Smooth muscle cell (in vitro differentiated cells): Measurements from ENCODE around the gene CHD9. TPM values are rescaled to one million over a fixed set of nuclear protein-coding genes. Genes with fewer than 3 reads are reported as not detected.

Experiments
- DNase-seq: peaks from one replicate; lab custom pipeline; 2025; ENCODE audit not compliant: unreplicated experiment; lab: John Stamatoyannopoulos, UW
- H2AFZ ChIP-seq: fragments of 200-600 bp; sonication (generic); 2 replicates; pipeline ENCODE4 v1.6.0; 2016; ENCODE audit warnings: antibody characterized with exemption, low read depth, mild to moderate bottlenecking
- H3F3A ChIP-seq: fragments of 200-600 bp; sonication (generic); 2 replicates; pipeline ENCODE4 v1.6.0; 2017; ENCODE audit warnings: antibody characterized with exemption, low read depth
- H3K27ac ChIP-seq: fragments of 200-600 bp; sonication (generic); 2 replicates; pipeline ENCODE4 v1.5.1; 2016; ENCODE audit warnings: low read depth, mild to moderate bottlenecking
- H3K27me3 ChIP-seq: fragments of 200-600 bp; sonication (generic); 2 replicates; pipeline ENCODE4 v1.6.1; 2016; ENCODE audit warnings: low read depth, mild to moderate bottlenecking
- H3K36me3 ChIP-seq: fragments of 200-600 bp; sonication (generic); 2 replicates; pipeline ENCODE4 v1.5.1; 2016; ENCODE audit warnings: low read depth
- H3K4me1 ChIP-seq: fragments of 200-600 bp; sonication (generic); 2 replicates; pipeline ENCODE4 v1.5.1; 2016; ENCODE audit warnings: low read depth
- H3K4me2 ChIP-seq: fragments of 200-600 bp; sonication (generic); 2 replicates; pipeline ENCODE4 v1.6.0; 2016; ENCODE audit warnings: mild to moderate bottlenecking
- H3K4me3 ChIP-seq: fragments of 200-600 bp; sonication (generic); 2 replicates; pipeline ENCODE4 v1.5.1; 2016; ENCODE audit warnings: mild to moderate bottlenecking
- H3K79me2 ChIP-seq: fragments of 200-600 bp; sonication (generic); 2 replicates; pipeline ENCODE4 v1.6.0; 2016; ENCODE audit warnings: low read depth, mild to moderate bottlenecking
- H3K9ac ChIP-seq: fragments of 200-600 bp; sonication (generic); 2 replicates; pipeline ENCODE4 v1.6.0; 2016; ENCODE audit warnings: low read depth
- H3K9me3 ChIP-seq: fragments of 200-600 bp; sonication (generic); replicated peaks from 2 replicates; pipeline ENCODE4 v1.5.1; 2016; ENCODE audit warnings: low read depth
- H4K20me1 ChIP-seq: fragments of 200-600 bp; sonication (generic); 2 replicates; pipeline ENCODE4 v1.6.0; 2016; ENCODE audit warnings: low read depth
- WGBS: methylation state at CpG from one replicate; pipeline ENCODE4 v1.1.7; 2016; ENCODE audit warnings: low lambda C conversion rate; 5-methylcytosine and 5-hydroxymethylcytosine counted together
- polyA plus RNA-seq: library from polyadenylated mRNA; unstranded; fragments of >200 nt; fragmentation: Nextera tagmentation; extraction: Ambion mirVana; gene quantifications from 2 replicates; pipeline ENCODE4 v1.2.1, GENCODE V29; 2016
- total RNA-seq: library from RNA; depleted of rRNA; stranded (reverse); fragments of >200 nt; gene quantifications from 2 replicates; pipeline ENCODE4 v1.2.3, GENCODE V29; 2014
- TF ChIP-seq, protein P1 (sequence below): fragments of 200-600 bp; sonication (generic); IDR thresholded peaks from 2 replicates; pipeline ENCODE4 v1.5.1; 2017; ENCODE audit warnings: borderline replicate concordance, mild to moderate bottlenecking, antibody characterized with exemption; ENCODE audit not compliant: insufficient read depth, poor library complexity, severe bottlenecking

Gene CHD9
- total and polyA plus RNA-seq, 2 experiments from 2014 or later = 43.7 to 117 TPM

DNA sequence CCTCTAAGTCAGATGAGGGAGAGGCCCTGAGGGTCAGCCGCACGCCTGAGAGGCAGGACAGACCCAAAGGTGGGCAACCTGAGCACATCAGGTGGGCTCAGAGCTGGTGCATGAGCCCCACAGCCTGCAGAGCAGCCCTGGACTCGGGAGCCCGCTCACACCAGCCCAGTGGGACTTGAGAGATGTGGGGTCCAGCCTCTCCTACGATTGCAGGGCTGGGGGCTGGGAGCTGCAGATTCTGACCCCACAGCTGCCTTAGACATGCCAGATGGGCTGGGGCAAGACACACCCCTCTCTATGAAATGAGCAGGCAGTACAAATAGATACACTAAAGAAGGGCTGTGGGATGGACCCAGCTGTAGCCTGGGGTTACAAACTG is 302.4 kb downstream of the CHD9 start:
- no peaks in the 10 kb centered on the region for H4K20me1 ChIP-seq
- no peak overlapping the region for H3K4me2 ChIP-seq
- H3K27me3 ChIP-seq = no peaks in the 10 kb centered on the region
- no peak overlapping the region for H3K27ac ChIP-seq
- H3K36me3 ChIP-seq = no peaks in the 10 kb centered on the region
- no peak for DNase-seq
- WGBS = 91% methylated on average over 5 of the region's 5 CpGs
- H3K9me3 ChIP-seq = no peaks in the 10 kb centered on the region
- no peak overlapping the region for H3K9ac ChIP-seq
- no peaks in the 10 kb centered on the region for H3K4me1 ChIP-seq
- H3K4me3 ChIP-seq = no peak overlapping the region
- no peaks in the 10 kb centered on the region for H3F3A ChIP-seq
- TF ChIP-seq, protein P1, sequence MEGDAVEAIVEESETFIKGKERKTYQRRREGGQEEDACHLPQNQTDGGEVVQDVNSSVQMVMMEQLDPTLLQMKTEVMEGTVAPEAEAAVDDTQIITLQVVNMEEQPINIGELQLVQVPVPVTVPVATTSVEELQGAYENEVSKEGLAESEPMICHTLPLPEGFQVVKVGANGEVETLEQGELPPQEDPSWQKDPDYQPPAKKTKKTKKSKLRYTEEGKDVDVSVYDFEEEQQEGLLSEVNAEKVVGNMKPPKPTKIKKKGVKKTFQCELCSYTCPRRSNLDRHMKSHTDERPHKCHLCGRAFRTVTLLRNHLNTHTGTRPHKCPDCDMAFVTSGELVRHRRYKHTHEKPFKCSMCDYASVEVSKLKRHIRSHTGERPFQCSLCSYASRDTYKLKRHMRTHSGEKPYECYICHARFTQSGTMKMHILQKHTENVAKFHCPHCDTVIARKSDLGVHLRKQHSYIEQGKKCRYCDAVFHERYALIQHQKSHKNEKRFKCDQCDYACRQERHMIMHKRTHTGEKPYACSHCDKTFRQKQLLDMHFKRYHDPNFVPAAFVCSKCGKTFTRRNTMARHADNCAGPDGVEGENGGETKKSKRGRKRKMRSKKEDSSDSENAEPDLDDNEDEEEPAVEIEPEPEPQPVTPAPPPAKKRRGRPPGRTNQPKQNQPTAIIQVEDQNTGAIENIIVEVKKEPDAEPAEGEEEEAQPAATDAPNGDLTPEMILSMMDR = no peak
- no peak overlapping the region for H2AFZ ChIP-seq
- H3K79me2 ChIP-seq = no peaks in the 10 kb centered on the region

DNA sequence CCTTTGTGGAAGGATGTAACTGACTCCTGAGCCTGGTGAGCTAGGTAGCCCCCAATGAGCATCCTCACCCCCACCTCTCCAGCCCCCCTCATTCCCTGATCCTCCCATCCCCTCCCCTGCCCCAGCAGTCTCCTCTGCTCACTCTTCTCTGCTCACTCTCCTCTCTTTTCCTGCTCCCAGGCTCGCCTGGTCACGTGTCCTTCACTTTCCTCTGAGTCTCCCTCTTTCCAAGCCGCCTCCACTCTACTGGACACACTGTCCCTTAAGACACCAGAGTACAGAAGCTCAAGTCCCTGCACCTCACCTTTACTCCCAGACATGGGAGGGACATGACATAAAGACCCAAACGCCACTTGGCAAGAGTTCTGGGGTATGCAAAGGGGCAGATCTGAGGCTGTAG is 303.2 kb downstream of the CHD9 start:
- Histone ChIP-seq H3K27me3 (no peaks in the 10 kb centered on the region), H3K79me2 (no peaks in the 10 kb centered on the region), H3K9me3 (no peaks in the 10 kb centered on the region), H3K4me2 (no peak overlapping the region), H4K20me1 (no peaks in the 10 kb centered on the region), H3K36me3 (no peaks in the 10 kb centered on the region), H3K4me1 (no peaks in the 10 kb centered on the region), H3F3A (no peaks in the 10 kb centered on the region), H3K9ac (no peak overlapping the region), H3K4me3 (no peak overlapping the region), H3K27ac (no peak overlapping the region), H2AFZ (no peak overlapping the region)
- DNase-seq = no peak
- WGBS = 88% methylated on average over 4 of the region's 4 CpGs
- TF ChIP-seq, protein P1 = no peak

DNA sequence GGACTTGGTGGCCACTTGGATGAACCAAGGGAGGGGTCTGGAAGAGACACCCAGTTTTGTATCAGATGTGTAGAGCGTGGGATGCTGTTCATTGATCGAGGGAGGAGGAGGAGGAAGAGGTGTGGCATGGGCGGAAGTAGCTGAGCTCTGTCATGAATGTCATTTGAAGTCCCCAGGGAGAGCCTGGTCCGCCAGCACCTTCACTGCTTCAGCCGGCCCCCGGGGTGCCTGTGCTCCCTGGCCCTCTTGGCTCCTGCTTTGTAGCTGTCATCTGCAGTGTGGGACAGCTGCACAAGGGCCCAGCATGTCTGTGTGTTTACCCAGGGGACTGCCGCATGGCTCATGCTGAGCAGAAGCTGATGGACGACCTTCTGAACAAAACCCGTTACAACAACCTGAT is 304.1 kb downstream of the CHD9 start:
- H3K79me2 ChIP-seq = no peaks in the 10 kb centered on the region
- H3F3A ChIP-seq = no peaks in the 10 kb centered on the region
- no peak for DNase-seq
- no peak overlapping the region for H3K9ac ChIP-seq
- H3K9me3 ChIP-seq = no peaks in the 10 kb centered on the region
- H3K27me3 ChIP-seq = no peaks in the 10 kb centered on the region
- no peak overlapping the region for H2AFZ ChIP-seq
- no peaks in the 10 kb centered on the region for H3K36me3 ChIP-seq
- TF ChIP-seq, protein P1 = no peak
- H3K27ac ChIP-seq = no peak overlapping the region
- H3K4me3 ChIP-seq = no peak overlapping the region
- H4K20me1 ChIP-seq = no peaks in the 10 kb centered on the region
- 84% methylated on average over 6 of the region's 9 CpGs for WGBS
- H3K4me2 ChIP-seq = no peak overlapping the region
- no peaks in the 10 kb centered on the region for H3K4me1 ChIP-seq

DNA sequence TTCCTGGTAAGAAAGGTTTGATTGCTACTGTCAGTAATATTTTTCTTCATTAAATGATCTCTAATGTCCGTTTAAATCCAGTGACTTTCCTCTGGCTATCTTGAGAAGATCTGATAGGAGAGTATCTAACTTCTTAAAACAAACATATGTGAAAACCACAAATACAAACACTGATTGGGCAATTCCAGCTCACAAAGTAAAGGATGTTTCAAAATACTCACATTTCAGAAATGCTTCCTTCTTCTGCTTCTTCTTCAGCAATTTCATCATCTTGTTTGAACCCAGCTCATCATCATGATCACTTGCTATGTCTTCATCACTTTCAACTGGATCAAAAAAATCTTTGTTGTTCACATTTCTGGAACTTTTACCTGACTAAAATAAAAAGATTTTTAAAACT is 315.1 kb downstream of the CHD9 start:
- no peak overlapping the region for H2AFZ ChIP-seq
- no peaks in the 10 kb centered on the region for H3K79me2 ChIP-seq
- H3K4me2 ChIP-seq = no peak overlapping the region
- WGBS = 69% methylated on average over 1 of the region's 1 CpG
- no peak overlapping the region for H3K4me3 ChIP-seq
- no peak overlapping the region for H3K27ac ChIP-seq
- no peaks in the 10 kb centered on the region for H3K9me3 ChIP-seq
- no peaks in the 10 kb centered on the region for H3K36me3 ChIP-seq
- TF ChIP-seq, protein P1 = no peak
- no peaks in the 10 kb centered on the region for H3K27me3 ChIP-seq
- H4K20me1 ChIP-seq = no peaks in the 10 kb centered on the region
- no peaks in the 10 kb centered on the region for H3F3A ChIP-seq
- H3K9ac ChIP-seq = no peak overlapping the region
- DNase-seq = no peak
- H3K4me1 ChIP-seq = no peaks in the 10 kb centered on the region
